ENCODE measurements around the gene KRT5.

Gene KRT5

DNA sequence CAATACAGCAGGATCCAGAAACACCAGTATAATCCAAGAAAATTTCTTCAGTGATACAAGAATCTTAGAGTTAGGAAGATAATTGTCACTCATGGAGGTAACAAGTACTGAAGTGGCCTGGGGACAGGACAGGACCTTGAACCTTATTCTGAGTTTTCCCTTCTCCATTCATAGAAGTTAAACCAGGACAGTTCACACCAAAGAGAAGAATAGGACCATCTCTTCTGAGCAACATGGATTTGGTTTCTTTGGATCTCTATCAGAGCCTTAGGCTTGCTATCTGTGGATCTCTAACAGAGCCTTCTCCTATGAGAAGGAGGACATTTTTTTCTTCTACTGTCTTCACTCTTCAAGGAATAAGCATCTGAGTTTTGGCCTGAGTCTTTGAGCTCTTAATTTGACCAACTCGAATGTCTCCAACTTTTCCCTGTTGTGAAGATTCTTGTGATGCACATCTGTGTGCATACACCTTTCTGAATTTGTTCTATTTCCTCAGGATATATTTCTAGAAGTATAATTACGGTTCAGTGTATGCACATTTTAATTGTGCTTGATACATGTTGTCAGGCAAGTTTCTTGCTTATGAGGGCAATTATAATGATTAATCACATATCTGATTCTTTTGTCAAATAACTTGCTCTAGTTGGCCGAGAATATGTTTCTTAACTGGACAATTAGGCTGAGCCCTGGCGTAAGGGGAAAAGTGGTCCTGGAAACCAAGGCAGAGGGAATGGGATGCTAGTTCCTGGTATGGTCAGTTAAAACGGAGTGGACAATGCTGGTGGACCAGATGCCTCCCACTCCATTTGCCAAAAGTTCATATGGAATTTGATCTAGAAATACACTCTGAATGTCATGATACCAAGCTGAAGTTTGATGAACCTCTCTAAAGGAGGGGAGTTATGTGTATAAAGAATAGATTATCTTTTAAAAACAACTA is 33.8 kb downstream of the KRT5 start:
- DNase-seq: no peak
- no peak for TF ChIP-seq CTCF (IDR thresholded peaks at IDR 0.05; ENCODE audit: low read depth, low read length, missing control alignments)
- H3K27ac ChIP-seq: no peak overlapping the region
- H3K27me3 ChIP-seq (replicated peaks): peaks cover 5% of the 10 kb centered on the region
- H3K4me3 ChIP-seq (ENCODE audit: low read depth, low read length): no peak overlapping the region
- in situ Hi-C loops (cut with HindIII; ENCODE audit: low pct_ligation_motif_present, low sequenced_read_pairs): no loop called here
- H3K36me3 ChIP-seq (replicated peaks): no peaks in the 10 kb centered on the region

- H3K27ac ChIP-seq: no peak overlapping the region
- H3K27me3 ChIP-seq (replicated peaks): no peaks in the 10 kb centered on the region
- no peak overlapping the region for H3K4me3 ChIP-seq (ENCODE audit: low read depth, low read length)
- DNase-seq: no peak
- no peak for TF ChIP-seq CTCF (IDR thresholded peaks at IDR 0.05; ENCODE audit: low read depth, low read length, missing control alignments)
- no peaks in the 10 kb centered on the region for H3K36me3 ChIP-seq (replicated peaks)
- in situ Hi-C loops (cut with HindIII; ENCODE audit: low pct_ligation_motif_present, low sequenced_read_pairs): no loop called here
Measured at GRCh38 chr12:52480073-52480472, 40.1 kb downstream of the KRT5 start.

DNA sequence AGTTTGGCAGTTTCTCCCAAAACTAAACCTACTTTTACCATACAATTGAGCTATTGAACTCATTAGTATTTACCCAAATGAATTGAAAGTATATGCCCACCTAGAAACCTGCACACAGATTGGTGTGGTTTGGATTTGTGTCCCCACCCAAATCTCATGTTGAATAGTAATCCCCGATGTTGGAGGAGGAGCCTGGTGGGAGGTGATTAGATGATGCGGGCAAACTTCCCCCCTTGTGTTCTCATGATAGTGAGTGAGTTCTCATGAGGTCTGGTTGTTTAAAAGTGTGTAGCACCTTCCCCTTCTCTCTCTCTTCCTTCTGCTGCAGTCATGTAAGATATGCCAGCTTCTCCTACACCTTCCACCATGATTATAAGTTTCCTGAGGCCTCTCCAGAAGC is 42.5 kb downstream of the KRT5 start:
- no peak for DNase-seq
- H3K36me3 ChIP-seq (replicated peaks): no peaks in the 10 kb centered on the region
- no peak overlapping the region for H3K27ac ChIP-seq
- H3K4me3 ChIP-seq (ENCODE audit: low read depth, low read length): no peak overlapping the region
- H3K27me3 ChIP-seq (replicated peaks): no peaks in the 10 kb centered on the region
- TF ChIP-seq CTCF (IDR thresholded peaks at IDR 0.05; ENCODE audit: low read depth, low read length, missing control alignments): no peak
- in situ Hi-C loops (cut with HindIII; ENCODE audit: low pct_ligation_motif_present, low sequenced_read_pairs): no loop called here

DNA sequence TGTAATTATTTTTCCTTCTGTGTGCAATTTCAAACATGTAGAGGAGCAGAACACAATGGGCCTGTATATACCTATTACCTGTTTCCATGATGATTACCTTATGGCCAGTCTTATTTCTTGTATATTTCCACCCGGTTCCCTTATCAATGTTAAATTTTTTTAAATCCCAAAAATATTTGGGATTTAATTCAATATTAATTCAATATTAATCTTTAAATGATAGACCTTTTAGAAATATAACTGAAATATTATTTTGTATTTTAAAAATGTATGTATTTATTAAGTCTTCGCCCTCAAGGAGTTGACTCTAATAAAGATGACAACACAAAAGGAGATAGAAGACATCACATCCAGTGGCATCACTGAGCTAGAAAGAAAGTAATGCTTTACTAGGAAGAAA is 46.0 kb downstream of the KRT5 start:
- Histone ChIP-seq H3K4me3 (ENCODE audit: low read depth, low read length) (no peak overlapping the region), H3K36me3 (replicated peaks) (no peaks in the 10 kb centered on the region), H3K27me3 (replicated peaks) (no peaks in the 10 kb centered on the region), H3K27ac (no peak overlapping the region)
- no peak for TF ChIP-seq CTCF (IDR thresholded peaks at IDR 0.05; ENCODE audit: low read depth, low read length, missing control alignments)
- DNase-seq: no peak
- in situ Hi-C loops (cut with HindIII; ENCODE audit: low pct_ligation_motif_present, low sequenced_read_pairs): no loop called here

DNA sequence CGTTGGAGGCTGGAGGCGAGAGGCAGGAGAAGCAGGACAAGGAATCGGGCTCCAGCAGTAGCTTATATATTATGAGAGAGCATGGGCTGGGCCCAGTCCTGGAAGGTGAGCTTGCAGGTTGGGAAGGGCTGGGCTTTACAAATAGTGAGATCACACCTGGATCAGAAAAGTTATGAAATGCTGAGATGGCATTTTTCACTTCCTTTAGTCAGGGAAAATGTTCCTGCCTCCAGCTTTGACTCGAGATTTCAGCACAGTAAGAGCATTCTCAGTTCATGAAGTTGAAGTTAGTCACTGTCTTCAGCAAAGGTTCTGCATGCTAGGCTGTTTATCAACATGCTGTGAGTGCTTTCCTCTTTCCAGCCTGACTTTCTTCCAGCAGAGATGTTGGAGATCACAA is 46.4 kb downstream of the KRT5 start, which contains the start of gene KRT6C:
KRT6C (minus strand) TSS at position 38 of the 400 bp plus-strand sequence. CDS start 68 bp downstream, outside the sequence.
- TF ChIP-seq CTCF (IDR thresholded peaks at IDR 0.05; ENCODE audit: low read depth, low read length, missing control alignments): no peak
- DNase-seq: no peak
- H3K4me3 ChIP-seq (ENCODE audit: low read depth, low read length): no peak within 1 kb of the TSS
- no peak within 1 kb of the TSS for H3K27ac ChIP-seq
- in situ Hi-C loops (cut with HindIII; ENCODE audit: low pct_ligation_motif_present, low sequenced_read_pairs): no loop called here
- no peaks in the 10 kb centered on the region for H3K36me3 ChIP-seq (replicated peaks)
- no peaks in the 10 kb centered on the region for H3K27me3 ChIP-seq (replicated peaks)
